MM.1S (cell line): ENCODE data around the gene ARMC2.

Source experiments
- CTCF ChIP-seq: fragments of 300-600 bp; sonication (generic); IDR thresholded peaks from 2 replicates; pipeline ENCODE4 v1.5.1; 2016; ENCODE audit warnings: antibody characterized with exemption, low read length, mixed read lengths
- EZH2 ChIP-seq: fragments of 300-600 bp; sonication (generic); optimal IDR thresholded peaks from 2 replicates; pipeline ENCODE3; 2017; ENCODE audit warnings: low read depth, mild to moderate bottlenecking, antibody characterized with exemption, low read length, mixed read lengths

- TF ChIP-seq CTCF (no peak), EZH2 (no peak)
Observed at GRCh38 chr6:108836061-108836460, 12.2 kb upstream of the ARMC2 start.
